ENCODE measurements around the gene CYSTM1. TPM values are rescaled to one million over a fixed set of nuclear protein-coding genes. Genes with fewer than 3 reads are reported as not detected.
"Not testable (repeated sequence)": the region's sequence is repeated elsewhere in the genome, so short reads cannot be mapped to it uniquely, and the experiment has no call there.

CYSTM1 gene
- total and polyA plus RNA-seq, 5 experiments from 2014 or later, result 3.0 to 6.5 (median 5.1) TPM

DNA sequence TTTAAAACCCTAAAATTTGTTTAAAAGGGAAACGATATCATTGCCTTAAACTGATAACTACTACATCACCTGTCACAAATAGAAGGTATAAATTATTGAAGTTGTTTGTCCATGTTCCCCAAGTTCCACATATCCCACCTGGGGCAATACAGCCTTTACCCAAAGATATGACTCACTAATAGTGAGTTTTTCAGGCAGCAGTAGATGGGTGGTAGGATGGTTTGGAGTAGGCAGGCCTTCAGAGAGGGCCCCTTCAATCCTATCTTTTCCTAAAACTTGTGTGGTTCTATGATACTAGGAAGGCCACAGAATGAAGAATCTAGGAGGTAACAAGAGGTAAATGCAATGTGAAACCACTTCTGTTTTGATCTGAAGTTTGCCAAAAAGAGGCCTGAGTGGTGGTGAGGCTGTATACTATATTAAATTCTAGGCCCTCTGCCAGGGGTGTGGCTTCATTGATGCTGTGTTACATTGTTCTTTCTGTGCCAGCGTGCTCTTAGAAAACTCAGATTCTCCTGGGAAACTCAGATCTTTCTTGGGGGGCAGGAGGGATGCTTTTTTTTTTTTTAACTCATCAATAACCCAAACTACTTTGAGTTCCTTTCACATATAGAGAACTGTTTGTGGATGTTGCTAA lies 7.2 kb downstream of the CYSTM1 start:
- DNase-seq (no peak), ATAC-seq (no peak)
- H3K4me3 Mint-ChIP-seq, result no peak overlapping the region
- peaks cover 0 to 9% (median 2%) of the 10 kb centered on the region in 5 donors for H3K27me3 Mint-ChIP-seq
- POLR2A ChIA-PET, result no interaction called here
- peak overlapping the region in 1 of 10 donors; percentile 23 for H3K27ac Mint-ChIP-seq
- no peaks in the 10 kb centered on the region for H3K9me3 Mint-ChIP-seq
- no peaks in the 10 kb centered on the region for H3K36me3 Mint-ChIP-seq
- peaks cover 0 to 2% (median under 1%) of the 10 kb centered on the region in 4 donors for H3K4me1 Mint-ChIP-seq

- ATAC-seq, result no peak
- Mint-ChIP-seq H3K36me3 (no peaks in the 10 kb centered on the region), H3K4me1 (peaks cover 0 to 2% (median under 1%) of the 10 kb centered on the region in 4 donors), H3K27me3 (peaks cover 0 to 9% (median 3%) of the 10 kb centered on the region in 5 donors), H3K4me3 (no peak overlapping the region), H3K9me3 (no peaks in the 10 kb centered on the region), H3K27ac (peak overlapping the region in 1 of 10 donors; percentile 23)
- no peak for DNase-seq
- POLR2A ChIA-PET, result no interaction called here
These were observed 7.9 kb downstream of the CYSTM1 start for GRCh38 chr5:140182803-140183367.

- H3K9me3 Mint-ChIP-seq, result peaks cover 0 to 4% (median 0%) of the 10 kb centered on the region in 9 donors
- DNase-seq (no peak), ATAC-seq (no peak)
- no peak overlapping the region for H3K4me3 Mint-ChIP-seq
- no peak overlapping the region for H3K27ac Mint-ChIP-seq
- H3K4me1 Mint-ChIP-seq, result peaks cover 0 to 2% (median under 1%) of the 10 kb centered on the region in 4 donors
- no peaks in the 10 kb centered on the region for H3K36me3 Mint-ChIP-seq
- POLR2A ChIA-PET, result no interaction called here
- H3K27me3 Mint-ChIP-seq, result peaks cover 0 to 9% (median 3%) of the 10 kb centered on the region in 5 donors
These were observed 10.4 kb downstream of the CYSTM1 start for GRCh38 chr5:140185409-140185808.

DNA sequence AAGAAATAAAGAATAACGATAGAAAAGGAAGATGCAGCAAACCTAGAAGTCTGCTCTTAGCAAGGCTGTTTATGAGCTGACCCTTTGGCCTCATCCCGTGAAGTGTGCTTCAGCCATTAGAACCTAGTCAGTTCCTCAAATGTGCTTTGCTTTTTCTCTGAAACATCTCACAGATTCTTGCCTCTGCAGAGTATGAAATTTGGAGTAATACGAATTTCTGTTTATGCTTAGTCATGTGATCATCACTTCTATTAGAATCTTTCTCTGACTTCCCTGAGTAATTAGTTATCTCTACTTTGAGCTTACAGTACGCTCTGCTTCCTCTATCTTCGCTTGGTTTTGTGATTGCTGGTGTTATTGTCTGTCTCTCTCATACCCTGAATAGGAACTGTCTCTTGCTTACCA lies 11.3 kb downstream of the CYSTM1 start:
- Mint-ChIP-seq H3K36me3 (no peaks in the 10 kb centered on the region), H3K4me3 (no peak overlapping the region), H3K4me1 (peaks cover 0 to 2% (median 0%) of the 10 kb centered on the region in 4 donors), H3K27ac (no peak overlapping the region), H3K9me3 (peaks cover 0 to 4% (median 0%) of the 10 kb centered on the region in 9 donors), H3K27me3 (peaks cover 0 to 9% (median 3%) of the 10 kb centered on the region in 5 donors)
- DNase-seq (no peak), ATAC-seq (no peak)
- POLR2A ChIA-PET, result no interaction called here

DNA sequence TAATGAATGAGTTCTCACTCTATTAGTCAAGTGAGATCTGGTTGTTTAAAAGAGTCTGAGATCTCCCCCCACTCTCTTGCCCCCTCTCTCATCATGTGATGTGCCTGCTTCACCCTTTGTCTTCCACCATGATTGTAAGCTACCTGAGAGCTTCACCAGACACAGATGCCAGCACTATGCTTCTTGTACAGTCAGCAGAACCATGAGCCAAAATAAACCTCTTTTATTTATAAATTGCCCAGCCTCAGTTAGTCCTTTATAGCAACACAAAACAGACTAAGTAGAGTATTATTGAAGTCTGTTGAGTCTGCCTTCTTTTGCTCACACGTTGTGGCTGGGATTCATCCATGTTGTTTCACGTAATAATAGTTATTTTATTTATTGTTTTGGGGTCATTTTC lies 14.3 kb downstream of the CYSTM1 start:
- POLR2A ChIA-PET, result no interaction called here
- DNase-seq (no peak), ATAC-seq (no peak)
- Mint-ChIP-seq H3K27me3 (peaks cover 0 to 9% (median 3%) of the 10 kb centered on the region in 5 donors), H3K27ac (no peak overlapping the region), H3K36me3 (no peaks in the 10 kb centered on the region), H3K4me3 (no peak overlapping the region), H3K4me1 (no peaks in the 10 kb centered on the region), H3K9me3 (peaks cover 0 to 4% (median 0%) of the 10 kb centered on the region in 9 donors)

DNA sequence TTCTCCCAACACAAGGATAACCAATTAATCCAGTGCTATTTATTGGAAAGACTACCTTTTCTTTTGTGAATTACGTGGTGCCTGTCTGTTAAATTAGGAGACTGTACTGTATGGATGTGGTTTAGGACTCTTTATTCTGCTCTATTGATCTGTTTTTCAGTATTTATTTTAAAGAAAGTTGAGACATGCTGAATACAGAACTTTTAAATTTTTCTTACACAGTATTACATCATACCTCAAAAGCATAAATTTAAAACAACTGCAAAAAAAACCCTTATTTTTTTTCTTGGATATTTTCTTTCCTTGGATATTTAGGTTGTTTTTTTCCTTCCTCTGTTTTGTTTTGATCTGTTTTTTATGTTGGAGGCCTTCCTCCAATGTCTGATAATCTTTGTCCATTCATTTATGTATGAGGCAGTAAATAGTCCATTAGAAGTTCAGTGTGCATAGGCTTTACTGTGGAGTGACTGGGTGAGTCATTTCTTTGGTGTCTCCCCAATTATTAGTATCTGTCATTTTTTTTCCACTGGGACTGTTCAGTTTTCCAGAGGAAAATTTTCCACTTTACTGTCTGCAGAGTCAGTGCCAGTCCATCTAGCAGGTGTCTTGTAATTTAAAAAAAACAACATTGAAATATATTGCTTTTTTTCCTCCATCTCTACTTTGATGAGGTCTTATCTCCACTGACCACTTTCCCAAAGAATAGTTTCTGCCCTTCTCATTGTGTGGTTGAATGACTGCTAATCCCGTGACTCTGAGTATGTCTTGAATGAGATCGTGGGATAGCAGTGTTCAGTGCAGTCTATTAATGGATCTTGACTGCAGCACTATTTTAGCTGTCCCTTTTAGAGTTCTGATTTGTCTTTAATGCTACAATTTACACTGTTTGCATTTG lies 15.2 kb downstream of the CYSTM1 start:
- Mint-ChIP-seq H3K36me3 (no peaks in the 10 kb centered on the region), H3K27ac (no peak overlapping the region), H3K4me1 (no peaks in the 10 kb centered on the region), H3K27me3 (peaks cover 0 to 9% (median 3%) of the 10 kb centered on the region in 5 donors), H3K9me3 (peaks cover 0 to 4% (median 0%) of the 10 kb centered on the region in 9 donors), H3K4me3 (no peak overlapping the region)
- POLR2A ChIA-PET, result no interaction called here
- no peak for ATAC-seq
- DNase-seq, result no peak

- POLR2A ChIA-PET, result no interaction called here
- no peaks in the 10 kb centered on the region for H3K36me3 Mint-ChIP-seq
- H3K4me1 Mint-ChIP-seq, result no peaks in the 10 kb centered on the region
- H3K27ac Mint-ChIP-seq, result no peak overlapping the region
- H3K27me3 Mint-ChIP-seq, result peaks cover 0 to 9% (median 3%) of the 10 kb centered on the region in 5 donors
- H3K9me3 Mint-ChIP-seq, result peaks cover 0 to 4% (median 0%) of the 10 kb centered on the region in 9 donors
- DNase-seq (no peak), ATAC-seq (no peak)
- no peak overlapping the region for H3K4me3 Mint-ChIP-seq
These were observed 15.9 kb downstream of the CYSTM1 start for GRCh38 chr5:140190872-140191218.

DNA sequence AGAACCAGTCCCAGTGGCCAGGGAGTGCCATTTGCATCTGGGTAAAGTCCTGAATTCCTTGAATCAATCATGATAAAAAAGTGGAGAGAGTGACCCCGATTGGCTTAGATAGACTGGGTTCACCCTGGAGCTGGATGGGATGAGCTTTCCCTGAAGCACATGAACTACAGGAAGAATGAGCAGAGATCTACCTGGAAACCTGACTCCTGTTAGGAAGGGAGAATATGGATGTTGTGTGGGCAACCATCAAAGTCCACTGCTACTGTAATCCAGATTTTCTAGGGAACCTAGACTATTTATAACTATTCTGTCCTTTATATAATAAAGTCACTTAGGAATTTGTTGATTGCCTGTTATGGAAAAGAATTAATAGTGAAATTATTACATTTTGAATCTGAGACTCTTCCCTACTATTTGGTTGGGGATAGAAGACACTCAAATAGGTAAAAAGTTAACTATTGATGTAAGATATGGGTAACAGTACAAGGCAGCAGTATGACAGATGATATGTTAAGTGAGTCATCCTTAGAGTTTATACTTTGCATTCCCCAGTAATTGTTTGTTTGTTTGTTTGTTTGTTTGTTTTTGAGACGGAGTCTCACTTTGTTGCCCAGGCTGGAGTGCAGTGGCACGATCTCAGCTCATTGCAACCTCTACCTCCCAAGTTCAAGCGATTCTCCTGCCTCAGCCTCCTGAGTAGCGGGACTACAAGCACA lies 17.9 kb downstream of the CYSTM1 start:
- no peak overlapping the region for H3K27ac Mint-ChIP-seq
- H3K36me3 Mint-ChIP-seq, result no peaks in the 10 kb centered on the region
- peaks cover 0 to 4% (median 0%) of the 10 kb centered on the region in 9 donors for H3K9me3 Mint-ChIP-seq
- ATAC-seq, result no peak
- peaks cover 0 to 3% (median 0%) of the 10 kb centered on the region in 4 donors for H3K4me1 Mint-ChIP-seq
- no peak overlapping the region for H3K4me3 Mint-ChIP-seq
- POLR2A ChIA-PET, result no interaction called here
- peaks cover 0 to 2% (median 0%) of the 10 kb centered on the region in 5 donors for H3K27me3 Mint-ChIP-seq
- DNase-seq, result no peak

DNA sequence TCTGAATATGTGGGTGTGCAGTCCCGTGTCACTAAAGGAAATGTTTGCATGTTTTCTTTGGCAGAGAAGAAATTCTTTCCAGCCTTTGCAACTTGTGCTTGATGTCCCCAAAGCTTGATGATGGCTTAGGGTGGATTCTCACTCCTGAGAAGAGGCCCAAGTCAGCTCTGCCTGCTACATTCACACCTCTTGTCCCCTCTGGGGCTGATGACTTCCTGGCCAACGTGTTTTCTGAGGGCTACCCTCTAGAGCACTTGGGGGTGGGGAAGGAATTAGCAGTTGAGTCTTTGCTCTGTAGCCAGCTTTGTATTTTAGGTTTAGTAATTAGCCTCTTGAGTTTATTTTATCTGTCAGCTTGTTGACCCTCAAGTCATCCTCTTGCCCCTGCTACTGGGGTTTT lies 19.7 kb downstream of the CYSTM1 start:
- H3K4me1 Mint-ChIP-seq, result peaks cover 0 to 3% (median 0%) of the 10 kb centered on the region in 4 donors
- POLR2A ChIA-PET, result no interaction called here

GRCh38 chr5:140196115-140196814 lies 21.3 kb downstream of the CYSTM1 start:
- POLR2A ChIA-PET, result no interaction called here
- peaks cover under 1 to 8% (median 2%) of the 10 kb centered on the region in 3 donors for H3K36me3 Mint-ChIP-seq
- peaks cover 0 to 3% (median 0%) of the 10 kb centered on the region in 4 donors for H3K4me1 Mint-ChIP-seq
- ATAC-seq, result no peak
- H3K27ac Mint-ChIP-seq, result no peak overlapping the region
- DNase-seq, result no peak
- H3K27me3 Mint-ChIP-seq, result no peaks in the 10 kb centered on the region
- no peak overlapping the region for H3K4me3 Mint-ChIP-seq
- H3K9me3 Mint-ChIP-seq, result no peaks in the 10 kb centered on the region

More for the DNA sequence above, 19.7 kb downstream of the CYSTM1 start:
- H3K27me3 Mint-ChIP-seq, result no peaks in the 10 kb centered on the region
- DNase-seq (no peak), ATAC-seq (no peak)
- H3K4me3 Mint-ChIP-seq, result no peak overlapping the region
- H3K27ac Mint-ChIP-seq, result no peak overlapping the region
- no peaks in the 10 kb centered on the region for H3K9me3 Mint-ChIP-seq
- peaks cover 0 to 8% (median 2%) of the 10 kb centered on the region in 3 donors for H3K36me3 Mint-ChIP-seq

DNA sequence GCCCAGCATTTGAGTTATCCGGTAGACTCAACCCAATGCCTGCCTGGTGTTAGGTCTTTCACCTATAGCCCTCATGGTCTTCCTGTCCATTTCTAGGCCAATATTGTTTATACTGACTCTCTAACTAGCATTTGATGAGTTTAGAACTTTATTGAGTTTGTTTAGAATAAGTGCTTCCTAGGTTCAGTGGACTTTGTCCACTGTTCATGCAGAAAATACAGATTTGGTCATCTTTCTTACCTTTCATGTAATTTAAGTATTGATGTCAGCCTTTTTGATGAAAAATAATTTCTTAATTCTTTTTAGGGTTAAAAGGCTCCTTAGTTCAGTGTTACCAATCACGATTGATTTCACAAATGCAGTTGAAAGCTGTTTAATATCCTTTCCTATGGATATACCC lies 22.0 kb downstream of the CYSTM1 start:
- no peak for ATAC-seq
- Mint-ChIP-seq H3K4me3 (no peak overlapping the region), H3K36me3 (peaks cover 2 to 8% (median 5%) of the 10 kb centered on the region in 3 donors), H3K4me1 (peaks cover 0 to 3% (median 0%) of the 10 kb centered on the region in 4 donors), H3K27me3 (no peaks in the 10 kb centered on the region), H3K27ac (no peak overlapping the region), H3K9me3 (no peaks in the 10 kb centered on the region)
- DNase-seq, result no peak
- POLR2A ChIA-PET, result no interaction called here

DNA sequence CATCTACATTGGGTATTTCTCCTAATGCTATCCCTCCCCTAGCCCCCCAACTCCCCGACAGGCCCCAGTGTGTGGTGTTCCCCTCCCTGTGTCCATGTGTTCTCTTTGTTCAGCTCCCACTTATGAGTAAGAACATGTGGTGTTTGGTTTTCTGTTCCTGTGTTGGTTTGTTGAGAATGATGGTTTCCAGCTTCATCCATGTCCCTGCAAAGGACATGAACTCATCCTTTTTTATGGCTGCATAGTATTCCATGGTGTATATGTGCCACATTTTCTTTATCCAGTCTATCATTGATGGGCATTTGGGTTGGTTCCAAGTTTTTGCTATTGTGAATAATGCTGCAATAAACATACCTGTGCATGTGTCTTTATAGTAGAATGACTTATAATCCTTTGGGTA lies 23.9 kb downstream of the CYSTM1 start:
- H3K36me3 Mint-ChIP-seq, DNase-seq, H3K9me3 Mint-ChIP-seq, H3K27ac Mint-ChIP-seq, POLR2A ChIA-PET, ATAC-seq, H3K27me3 Mint-ChIP-seq, H3K4me1 Mint-ChIP-seq, H3K4me3 Mint-ChIP-seq: not testable (repeated sequence)

Data from naive thymus-derived CD8-positive, alpha-beta T cell (primary cell).